Measurements from ENCODE around the gene APOD.

- TF ChIP-seq ATF2 (tag by site-specific recombination; IDR thresholded peaks at IDR 0.05; ENCODE audit: low read depth) = no peak
- TF ChIP-seq, protein P1, sequence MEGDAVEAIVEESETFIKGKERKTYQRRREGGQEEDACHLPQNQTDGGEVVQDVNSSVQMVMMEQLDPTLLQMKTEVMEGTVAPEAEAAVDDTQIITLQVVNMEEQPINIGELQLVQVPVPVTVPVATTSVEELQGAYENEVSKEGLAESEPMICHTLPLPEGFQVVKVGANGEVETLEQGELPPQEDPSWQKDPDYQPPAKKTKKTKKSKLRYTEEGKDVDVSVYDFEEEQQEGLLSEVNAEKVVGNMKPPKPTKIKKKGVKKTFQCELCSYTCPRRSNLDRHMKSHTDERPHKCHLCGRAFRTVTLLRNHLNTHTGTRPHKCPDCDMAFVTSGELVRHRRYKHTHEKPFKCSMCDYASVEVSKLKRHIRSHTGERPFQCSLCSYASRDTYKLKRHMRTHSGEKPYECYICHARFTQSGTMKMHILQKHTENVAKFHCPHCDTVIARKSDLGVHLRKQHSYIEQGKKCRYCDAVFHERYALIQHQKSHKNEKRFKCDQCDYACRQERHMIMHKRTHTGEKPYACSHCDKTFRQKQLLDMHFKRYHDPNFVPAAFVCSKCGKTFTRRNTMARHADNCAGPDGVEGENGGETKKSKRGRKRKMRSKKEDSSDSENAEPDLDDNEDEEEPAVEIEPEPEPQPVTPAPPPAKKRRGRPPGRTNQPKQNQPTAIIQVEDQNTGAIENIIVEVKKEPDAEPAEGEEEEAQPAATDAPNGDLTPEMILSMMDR (tag by site-specific recombination; IDR thresholded peaks at IDR 0.05) = no peak
Measured at GRCh38 chr3:195587824-195588223, 4.1 kb upstream of the APOD start.

Data from HEK293 (cell line).